Parathyroid adenoma (tissue), 2 donors: ENCODE measurements around the gene EFCAB6.

Source experiments
- H2AFZ ChIP-seq: fragments of 300-600 bp; sonication (generic); one replicate; pipeline ENCODE4 v1.7.0; 2017; ENCODE audit warnings: antibody characterized with exemption, mild to moderate bottlenecking
- H3K27ac ChIP-seq: fragments of 300-600 bp; sonication (generic); one replicate; pipeline ENCODE4 v1.7.0; 2017
- H3K27me3 ChIP-seq: fragments of 300-600 bp; sonication (generic); one replicate; pipeline ENCODE4 v1.7.0; 2017; ENCODE audit warnings: low read length; ENCODE audit not compliant: control insufficient read depth, insufficient read depth
- H3K36me3 ChIP-seq: fragments of 300-600 bp; sonication (generic); one replicate; pipeline ENCODE4 v1.7.0; 2017; ENCODE audit warnings: low read length; ENCODE audit not compliant: control insufficient read depth, insufficient read depth
- H3K4me1 ChIP-seq: fragments of 300-600 bp; sonication (generic); one replicate; pipeline ENCODE4 v1.7.0; 2017; ENCODE audit warnings: control low read depth
- H3K4me2 ChIP-seq: fragments of 300-600 bp; sonication (generic); one replicate; pipeline ENCODE4 v1.7.0; 2017; ENCODE audit warnings: low read length
- H3K4me3 ChIP-seq: fragments of 300-600 bp; sonication (generic); one replicate; pipeline ENCODE4 v1.7.0; 2017; ENCODE audit warnings: low read depth, low read length
- H3K79me2 ChIP-seq: fragments of 300-600 bp; sonication (generic); one replicate; pipeline ENCODE4 v1.7.0; 2017; ENCODE audit warnings: control low read depth
- H3K9ac ChIP-seq: fragments of 300-600 bp; sonication (generic); one replicate; pipeline ENCODE4 v1.7.0; 2017; ENCODE audit warnings: mild to moderate bottlenecking
- H3K9me3 ChIP-seq: fragments of 300-600 bp; sonication (generic); one replicate; pipeline ENCODE4 v1.7.0; 2017; ENCODE audit warnings: low read length; ENCODE audit not compliant: control insufficient read depth
- TF ChIP-seq, protein P1 (sequence below): fragments of 300-600 bp; sonication (generic); IDR thresholded peaks from one replicate; pipeline ENCODE4 v1.7.0; 2017; ENCODE audit warnings: antibody characterized with exemption, mild to moderate bottlenecking
- donor health status: primary hyperparathyroidism.

Gene EFCAB6

GRCh38 chr22:43560651-43561050, 251.5 kb downstream of the EFCAB6 start:
- no peak overlapping the region for H3K9ac ChIP-seq
- H3K4me3 ChIP-seq = no peak overlapping the region
- H3K4me1 ChIP-seq = no peaks in the 10 kb centered on the region
- no peaks in the 10 kb centered on the region for H3K27me3 ChIP-seq
- TF ChIP-seq, protein P1, sequence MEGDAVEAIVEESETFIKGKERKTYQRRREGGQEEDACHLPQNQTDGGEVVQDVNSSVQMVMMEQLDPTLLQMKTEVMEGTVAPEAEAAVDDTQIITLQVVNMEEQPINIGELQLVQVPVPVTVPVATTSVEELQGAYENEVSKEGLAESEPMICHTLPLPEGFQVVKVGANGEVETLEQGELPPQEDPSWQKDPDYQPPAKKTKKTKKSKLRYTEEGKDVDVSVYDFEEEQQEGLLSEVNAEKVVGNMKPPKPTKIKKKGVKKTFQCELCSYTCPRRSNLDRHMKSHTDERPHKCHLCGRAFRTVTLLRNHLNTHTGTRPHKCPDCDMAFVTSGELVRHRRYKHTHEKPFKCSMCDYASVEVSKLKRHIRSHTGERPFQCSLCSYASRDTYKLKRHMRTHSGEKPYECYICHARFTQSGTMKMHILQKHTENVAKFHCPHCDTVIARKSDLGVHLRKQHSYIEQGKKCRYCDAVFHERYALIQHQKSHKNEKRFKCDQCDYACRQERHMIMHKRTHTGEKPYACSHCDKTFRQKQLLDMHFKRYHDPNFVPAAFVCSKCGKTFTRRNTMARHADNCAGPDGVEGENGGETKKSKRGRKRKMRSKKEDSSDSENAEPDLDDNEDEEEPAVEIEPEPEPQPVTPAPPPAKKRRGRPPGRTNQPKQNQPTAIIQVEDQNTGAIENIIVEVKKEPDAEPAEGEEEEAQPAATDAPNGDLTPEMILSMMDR = no peak
- no peaks in the 10 kb centered on the region for H3K9me3 ChIP-seq
- no peak overlapping the region for H2AFZ ChIP-seq
- no peak overlapping the region for H3K4me2 ChIP-seq
- H3K27ac ChIP-seq = no peak overlapping the region
- no peaks in the 10 kb centered on the region for H3K36me3 ChIP-seq
- H3K79me2 ChIP-seq = no peaks in the 10 kb centered on the region

DNA sequence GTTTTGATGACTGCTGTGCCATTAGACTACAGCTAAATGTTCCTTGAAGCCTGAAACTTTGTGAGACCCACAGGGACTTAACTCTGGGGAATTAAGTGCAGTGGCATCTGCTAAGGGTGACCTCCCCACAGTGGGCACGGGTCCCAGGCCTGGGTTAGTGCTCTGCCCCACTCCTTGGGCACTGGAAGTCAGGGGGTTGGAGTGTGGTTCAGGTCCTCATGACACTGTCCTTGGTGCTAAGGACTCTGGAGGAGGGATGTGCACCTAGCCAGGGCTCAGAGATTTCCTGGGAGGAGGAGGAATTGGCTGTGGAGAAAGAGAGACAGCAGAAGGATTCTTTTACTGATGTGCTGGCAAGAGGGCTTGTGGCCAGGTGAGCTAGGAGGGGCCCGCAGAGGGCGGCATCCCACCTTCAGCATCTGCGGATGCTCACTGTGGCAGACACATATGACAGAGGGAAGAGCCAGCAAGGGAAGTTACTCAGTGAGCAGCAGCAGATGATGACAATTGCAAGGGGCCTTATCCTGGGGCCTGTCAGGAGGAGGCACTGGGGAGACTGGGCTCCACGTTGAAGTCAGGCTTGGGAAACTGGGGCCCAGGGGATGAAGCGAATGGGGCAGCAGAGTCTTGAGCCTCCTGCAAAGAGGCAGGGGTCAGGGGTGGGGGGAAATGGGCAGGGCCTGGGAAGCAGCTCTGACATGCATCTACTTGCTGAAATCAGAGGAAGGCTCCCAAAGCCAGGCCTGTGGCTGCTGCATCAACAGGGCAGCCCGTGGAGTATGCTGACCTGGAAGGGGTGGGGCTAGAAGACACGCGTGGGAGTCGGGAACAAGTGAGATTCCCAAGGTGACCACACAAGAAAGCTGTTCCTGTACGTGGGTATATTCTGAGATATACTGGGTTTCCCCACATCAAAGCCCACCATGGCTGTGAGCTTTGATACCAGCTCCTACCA, 256.3 kb downstream of the EFCAB6 start:
- no peak overlapping the region for H3K27ac ChIP-seq
- H3K4me1 ChIP-seq = no peaks in the 10 kb centered on the region

GRCh38 chr22:43554694-43555365, 257.3 kb downstream of the EFCAB6 start:
- H3K27me3 ChIP-seq = no peaks in the 10 kb centered on the region
- no peak overlapping the region for H3K9ac ChIP-seq
- H3K4me1 ChIP-seq = no peaks in the 10 kb centered on the region
- no peaks in the 10 kb centered on the region for H3K36me3 ChIP-seq
- H3K9me3 ChIP-seq = no peaks in the 10 kb centered on the region
- H3K4me2 ChIP-seq = no peak overlapping the region
- H2AFZ ChIP-seq = no peak overlapping the region
- H3K4me3 ChIP-seq = no peak overlapping the region
- H3K27ac ChIP-seq = no peak overlapping the region
- TF ChIP-seq, protein P1 = no peak
- H3K79me2 ChIP-seq = no peaks in the 10 kb centered on the region

More for the DNA sequence above, 256.3 kb downstream of the EFCAB6 start:
- Histone ChIP-seq H3K27me3 (no peaks in the 10 kb centered on the region), H3K79me2 (no peaks in the 10 kb centered on the region), H3K9me3 (no peaks in the 10 kb centered on the region), H3K36me3 (no peaks in the 10 kb centered on the region), H3K4me2 (no peak overlapping the region), H3K4me3 (no peak overlapping the region), H2AFZ (no peak overlapping the region), H3K9ac (no peak overlapping the region)
- TF ChIP-seq, protein P1 = no peak

- TF ChIP-seq, protein P1 = no peak
- no peaks in the 10 kb centered on the region for H3K36me3 ChIP-seq
- H3K4me3 ChIP-seq = no peak overlapping the region
- no peaks in the 10 kb centered on the region for H3K79me2 ChIP-seq
- H3K4me1 ChIP-seq = no peaks in the 10 kb centered on the region
- H3K9me3 ChIP-seq = no peaks in the 10 kb centered on the region
- no peak overlapping the region for H3K9ac ChIP-seq
- no peak overlapping the region for H3K4me2 ChIP-seq
- H3K27me3 ChIP-seq = no peaks in the 10 kb centered on the region
- H2AFZ ChIP-seq = no peak overlapping the region
- H3K27ac ChIP-seq = no peak overlapping the region
These were observed 257.9 kb downstream of the EFCAB6 start for GRCh38 chr22:43554259-43554636.
